ENCODE results near the gene MEA1.

The MEA1 gene

DNA sequence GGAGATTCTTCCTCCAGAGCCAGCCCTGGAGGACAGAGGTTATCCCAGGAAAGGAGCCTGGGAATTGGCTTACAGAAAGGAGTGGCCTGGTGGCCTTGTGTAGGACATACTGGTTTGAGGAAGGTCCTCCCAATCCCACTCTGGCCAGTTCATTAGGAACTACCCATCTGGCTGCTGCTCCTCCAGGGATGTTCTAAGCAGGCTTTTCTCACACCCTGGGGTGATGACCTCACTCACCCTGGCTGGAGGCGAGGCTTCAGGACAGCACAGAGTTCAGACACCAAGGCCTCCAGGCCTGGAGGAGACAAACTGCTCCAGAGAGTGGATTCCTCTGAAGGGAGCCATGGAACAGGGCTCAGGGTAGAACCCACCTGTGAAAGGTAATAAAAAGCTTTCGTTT is 44.3 kb downstream of the MEA1 start:
- DNase-seq, result no peak

DNA sequence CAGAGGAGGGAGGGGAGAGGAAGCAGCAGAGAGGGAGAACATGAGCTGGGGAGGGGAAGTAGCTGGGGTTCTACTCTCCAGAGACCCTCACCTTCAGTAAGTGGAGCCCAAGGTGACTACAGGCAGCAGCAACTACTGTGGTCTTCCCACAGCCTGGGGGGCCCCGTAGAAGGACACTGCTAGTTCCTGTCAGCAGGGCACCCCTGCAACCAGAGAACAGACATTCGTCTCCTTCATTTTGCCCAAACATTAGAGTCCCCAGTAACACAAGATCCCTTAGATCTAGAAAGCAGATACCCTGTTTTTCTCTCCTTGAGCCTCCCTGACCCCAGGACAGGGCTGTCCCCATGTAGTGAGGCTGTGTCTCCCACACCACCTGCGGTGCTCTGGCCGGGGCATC is 45.0 kb downstream of the MEA1 start:
- no peak for DNase-seq

DNA sequence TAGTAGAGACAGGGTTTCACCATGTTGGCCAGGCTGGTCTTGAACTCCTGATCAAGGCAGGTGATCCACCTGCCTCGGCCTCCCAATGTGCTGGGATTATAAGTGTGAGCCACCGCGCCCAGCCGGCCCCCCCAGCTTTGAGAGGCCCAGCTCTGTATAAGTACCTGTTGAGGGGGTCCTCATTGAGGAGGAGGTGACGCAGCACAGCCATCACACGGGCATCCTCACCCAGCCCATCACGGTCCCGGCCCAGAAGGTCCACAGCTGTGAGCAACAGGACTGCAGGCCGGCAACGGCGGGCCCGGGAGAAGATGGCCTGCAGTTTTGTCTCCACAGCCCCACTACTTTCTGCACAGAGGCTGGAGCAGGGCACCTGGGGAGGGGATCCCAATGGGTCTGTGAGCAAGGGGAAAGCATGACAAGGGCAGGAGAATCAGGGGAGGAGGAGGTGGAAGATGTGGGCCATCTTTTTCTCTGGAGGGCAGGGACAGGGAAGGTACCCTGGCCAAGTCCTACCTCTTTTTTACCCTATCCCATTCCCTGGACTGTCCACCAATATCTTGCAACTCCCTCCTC is 45.5 kb downstream of the MEA1 start:
- DNase-seq, result no peak

DNA sequence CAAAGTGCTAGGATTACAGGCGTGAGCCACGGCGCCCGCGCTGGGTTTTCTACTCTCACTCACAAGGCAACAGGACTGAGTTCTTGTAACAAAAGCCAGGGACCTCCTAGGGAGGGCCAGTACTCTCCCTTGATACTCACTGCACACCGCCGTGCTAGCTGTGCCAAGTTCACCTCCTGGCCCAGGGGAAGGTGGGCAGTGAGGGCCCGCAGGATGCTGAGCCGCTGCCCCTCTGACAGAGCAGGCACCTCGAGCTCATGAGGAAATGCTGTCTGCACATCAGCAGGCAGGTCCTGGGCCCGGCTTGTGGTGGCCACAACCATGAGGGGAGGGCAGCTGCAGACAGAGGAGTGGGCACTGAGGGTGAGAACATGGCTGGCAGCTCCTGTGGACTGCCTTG is 46.5 kb downstream of the MEA1 start:
- DNase-seq, result no peak

DNA sequence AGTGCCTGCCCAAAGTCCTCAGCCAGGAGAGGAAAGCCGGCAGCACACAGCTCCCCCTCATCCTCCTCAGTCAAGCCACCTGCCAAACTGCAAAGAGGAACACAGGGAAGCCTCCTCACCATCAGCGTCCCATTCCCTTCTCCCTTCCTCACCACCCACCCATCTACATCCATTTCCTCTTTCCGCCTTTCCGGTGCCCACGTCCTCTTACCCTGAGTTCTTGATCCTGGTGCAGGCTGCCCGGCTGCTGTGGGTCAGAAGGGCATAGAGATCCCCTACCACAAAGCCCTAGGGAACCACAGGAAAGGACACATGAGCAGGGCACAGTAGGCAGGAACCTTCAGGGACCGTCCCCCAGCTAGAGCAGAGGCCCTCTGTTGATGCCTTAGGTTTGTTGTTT is 47.2 kb downstream of the MEA1 start:
- no peak for DNase-seq

DNA sequence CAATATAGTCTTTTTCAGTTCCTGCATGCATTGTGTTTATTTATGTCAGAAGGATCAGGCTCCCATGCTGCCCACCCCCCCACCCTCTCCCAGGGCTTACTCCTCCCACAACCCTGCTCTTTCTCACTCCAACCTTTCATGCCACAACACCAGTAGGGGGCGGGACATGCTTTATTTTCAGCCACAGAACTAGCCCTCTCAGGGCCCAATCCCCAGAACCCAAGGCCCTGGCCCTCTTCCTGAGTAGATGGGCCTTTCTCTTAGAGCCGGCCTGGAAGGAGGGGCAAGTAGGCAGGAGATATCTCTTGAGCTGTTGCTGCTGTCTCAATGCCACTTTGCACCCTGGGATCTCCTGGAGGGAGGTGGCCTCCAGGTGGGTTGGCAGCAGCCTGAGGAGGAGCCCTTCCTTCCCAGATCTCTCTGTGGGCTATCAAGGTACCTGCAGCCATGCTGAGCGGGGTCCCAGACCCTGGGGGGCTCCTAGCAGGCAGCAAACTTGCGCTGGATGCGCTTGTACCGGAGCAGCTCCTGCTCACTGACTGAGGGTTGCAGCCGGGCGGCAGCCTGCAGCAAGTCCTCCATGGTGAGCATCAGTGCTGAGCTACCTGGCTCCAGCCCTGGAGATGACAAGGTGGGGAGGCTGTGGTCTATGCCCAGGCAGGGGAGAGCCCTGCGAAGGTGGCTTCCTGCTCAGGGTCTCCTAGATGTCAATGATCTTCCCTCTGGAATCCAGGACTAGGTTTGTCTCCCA is 49.7 kb downstream of the MEA1 start:
- no peak for DNase-seq

DNA sequence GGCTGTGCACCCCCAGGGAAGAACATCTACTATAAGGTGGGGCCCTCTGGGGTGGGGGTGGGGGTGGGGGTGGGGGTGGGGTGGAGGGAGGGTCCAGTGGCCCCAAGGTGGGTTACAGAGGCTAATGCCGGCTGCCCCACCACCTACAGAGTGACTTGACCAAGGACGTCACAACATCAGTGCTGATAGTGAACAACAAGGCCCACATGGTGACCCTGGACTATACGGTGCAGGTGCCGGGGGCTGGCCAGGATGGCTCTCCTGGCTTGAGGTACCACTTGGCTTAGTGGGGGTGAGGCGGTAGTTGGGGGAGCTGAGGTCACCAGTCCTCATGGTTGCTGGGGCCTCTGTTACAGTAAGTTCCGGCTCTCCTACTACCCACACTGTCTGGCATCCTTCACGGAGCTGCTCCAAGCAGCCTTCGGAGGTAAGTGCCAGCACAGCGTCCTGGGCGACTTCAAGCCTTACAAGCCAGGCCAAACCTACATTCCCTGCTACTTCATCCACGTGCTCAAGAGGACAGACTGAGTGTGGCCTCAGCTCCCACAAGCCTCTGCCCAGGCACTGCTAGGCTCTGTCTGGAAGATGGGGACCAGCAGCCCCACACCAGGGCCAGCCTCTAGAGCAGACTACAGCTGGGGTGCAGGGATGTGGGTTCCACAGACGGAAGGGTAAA is 50.4 kb downstream of the MEA1 start:
- DNase-seq, result no peak

DNA sequence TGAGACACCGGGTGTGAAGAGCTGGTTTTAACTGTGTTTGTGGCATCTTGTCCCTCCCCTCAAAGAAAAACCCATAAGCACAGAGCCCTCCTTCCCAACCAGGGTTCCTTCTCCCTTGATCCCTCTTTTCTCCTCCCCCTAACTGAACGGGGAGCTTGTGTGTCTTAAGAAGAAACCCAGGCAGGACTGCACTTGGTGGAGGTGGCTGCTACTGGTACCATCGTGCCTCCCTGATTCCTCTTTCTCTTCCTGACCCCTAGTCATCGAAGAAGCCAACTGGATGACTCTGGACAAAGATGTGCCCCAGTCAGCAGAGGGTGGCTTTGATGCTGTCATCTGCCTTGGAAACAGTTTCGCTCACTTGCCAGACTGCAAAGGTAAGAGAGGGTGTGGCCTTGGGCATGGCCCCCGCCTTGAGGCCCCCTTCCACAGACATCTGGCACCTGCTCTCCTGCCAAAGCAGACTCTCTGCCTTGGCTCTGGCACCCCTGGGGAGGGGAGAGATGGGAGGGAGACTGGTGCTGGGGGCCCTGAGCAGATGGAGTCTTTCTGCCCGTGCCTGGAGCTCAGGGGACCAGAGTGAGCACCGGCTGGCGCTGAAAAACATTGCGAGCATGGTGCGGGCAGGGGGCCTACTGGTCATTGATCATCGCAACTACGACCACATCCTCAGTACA is 51.1 kb downstream of the MEA1 start:
- DNase-seq, result no peak

DNA sequence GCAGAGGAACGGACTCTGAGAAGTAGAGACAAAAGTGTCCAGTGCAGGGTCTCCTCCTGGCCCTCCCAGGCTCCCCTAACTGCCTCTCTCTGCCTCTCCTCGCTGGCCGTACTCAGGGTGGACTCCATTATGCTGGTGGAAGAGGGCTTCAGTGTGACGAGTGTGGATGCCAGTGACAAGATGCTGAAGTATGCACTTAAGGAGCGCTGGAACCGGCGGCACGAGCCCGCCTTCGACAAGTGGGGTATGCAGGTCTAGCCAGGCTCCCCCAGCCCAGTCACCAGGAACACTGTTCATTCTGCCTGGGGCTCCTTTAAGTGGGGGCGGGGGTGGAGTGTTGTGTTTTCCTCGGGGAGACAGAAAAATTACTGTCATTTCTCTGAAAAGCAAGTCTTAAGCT is 51.6 kb downstream of the MEA1 start:
- DNase-seq, result no peak

All from DMS79 (cell line).